HG02623 (cell line): ENCODE data around the gene COL16A1.

Experiments
- ATAC-seq: cut with Tn5 transposase; IDR thresholded peaks from one replicate; pipeline ENCODE4 v1.9.1; 2021; ENCODE audit warnings: moderate library complexity; ENCODE audit not compliant: unreplicated experiment

Gene COL16A1

DNA sequence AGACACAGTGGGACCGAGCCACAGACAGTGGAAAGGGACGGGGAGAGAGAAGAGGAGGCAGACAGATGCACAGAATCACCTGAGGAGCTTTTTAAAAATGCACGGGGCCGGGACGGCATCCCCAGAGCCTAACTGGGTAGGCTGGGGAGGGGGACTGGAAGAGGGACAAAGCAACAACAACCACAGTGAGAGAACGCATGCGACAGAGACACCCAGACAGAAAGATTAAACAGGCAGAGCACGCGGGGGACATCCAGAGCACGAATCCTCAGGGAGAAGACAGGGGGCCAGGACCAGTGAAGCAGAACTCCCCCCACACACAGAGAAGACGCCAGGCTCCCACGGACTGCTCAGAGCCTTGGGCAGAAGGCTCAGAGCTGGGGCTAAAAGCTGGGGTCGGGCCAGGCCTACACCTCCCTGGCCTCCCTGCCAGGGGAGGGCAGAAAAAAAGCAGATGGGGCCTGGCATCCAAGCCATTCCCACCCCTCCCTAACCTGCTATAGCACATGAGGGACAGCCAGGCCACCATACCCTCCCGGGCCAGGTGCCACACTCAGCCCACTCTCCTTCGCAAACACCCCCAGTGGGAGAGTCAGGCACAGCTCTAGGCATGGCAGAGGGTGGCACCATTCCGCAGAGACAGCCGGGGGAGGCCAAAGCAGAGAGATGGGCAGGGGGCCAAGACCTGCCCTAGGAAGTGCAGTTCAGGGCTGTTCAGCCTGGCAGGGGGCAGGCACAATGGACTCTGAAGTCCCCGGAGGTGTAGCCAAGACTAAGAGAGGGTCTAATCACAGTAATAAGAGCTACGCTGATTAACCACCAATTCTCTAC, 29.8 kb upstream of the COL16A1 start:
- no peak for ATAC-seq

DNA sequence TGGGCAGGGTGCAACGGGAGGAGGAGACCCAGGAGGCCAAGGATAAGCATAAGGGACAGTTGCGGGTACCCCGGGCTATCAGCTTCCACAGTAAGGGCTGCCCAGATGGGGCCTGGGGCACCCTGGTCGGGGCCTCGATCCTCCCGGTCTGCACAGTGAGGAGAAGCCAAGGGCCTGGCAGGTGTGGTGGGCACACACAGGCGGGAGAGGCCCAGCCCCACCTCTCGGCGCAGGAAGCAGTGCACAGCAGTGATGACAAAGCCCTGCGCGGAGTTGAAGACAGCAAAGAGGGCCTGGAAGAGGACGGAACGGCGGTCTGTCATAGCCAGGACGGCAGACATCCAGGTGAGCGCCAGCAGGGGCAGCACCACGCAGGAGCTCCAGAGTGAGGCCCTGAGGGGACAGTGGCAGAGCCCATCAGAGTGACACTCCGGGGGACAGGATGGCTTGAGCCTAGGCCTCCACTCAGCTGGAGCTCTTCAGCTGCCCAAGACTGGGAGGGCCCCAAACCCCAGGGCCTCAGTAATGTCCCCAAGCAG, 29.0 kb upstream of the COL16A1 start:
- ATAC-seq: no peak

DNA sequence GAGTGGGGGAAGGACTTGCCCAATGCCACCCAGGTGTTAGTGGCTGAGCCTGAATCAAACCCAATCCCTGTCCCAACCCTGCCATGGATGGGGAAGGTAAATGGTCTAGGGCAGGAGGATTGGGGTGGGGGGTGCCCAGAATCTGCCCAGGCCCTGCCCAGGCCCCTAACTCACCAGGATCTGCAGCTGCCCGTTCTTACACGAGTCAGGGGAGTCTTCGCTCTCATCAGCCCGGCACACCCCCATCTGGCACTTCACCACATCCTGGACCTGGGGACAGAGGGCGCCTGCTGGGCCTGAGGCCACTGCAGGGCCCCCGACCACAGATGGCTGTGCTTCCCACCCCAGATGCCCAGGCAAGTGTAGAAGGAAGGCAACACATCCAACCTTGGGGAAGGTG, 28.5 kb upstream of the COL16A1 start:
- no peak for ATAC-seq

DNA sequence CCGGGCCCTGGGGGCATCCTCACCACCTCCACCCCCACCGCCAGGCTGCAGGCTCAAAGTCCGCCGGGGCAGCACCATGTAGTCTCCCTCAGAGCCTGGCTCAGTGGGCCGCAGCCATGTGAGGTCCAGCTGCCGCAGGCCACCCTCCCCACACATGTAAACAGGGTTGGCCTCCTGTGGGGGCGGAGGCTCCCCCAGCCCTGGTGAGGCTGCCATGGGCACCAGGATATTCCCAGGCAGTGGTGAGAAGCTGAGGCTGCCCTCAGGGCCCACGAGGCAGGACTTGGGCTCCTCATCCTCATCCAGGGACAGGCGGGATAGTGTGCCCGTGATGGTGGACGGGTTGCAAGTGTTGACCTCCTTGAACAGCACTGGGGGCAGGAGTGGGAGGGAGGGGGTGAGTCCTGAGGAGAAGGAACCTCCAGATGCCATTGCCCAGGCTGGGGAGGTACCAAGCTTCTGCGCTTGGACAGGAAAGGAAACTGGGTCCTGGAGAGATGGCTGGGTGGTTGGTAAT, 27.3 kb upstream of the COL16A1 start:
- no peak for ATAC-seq

DNA sequence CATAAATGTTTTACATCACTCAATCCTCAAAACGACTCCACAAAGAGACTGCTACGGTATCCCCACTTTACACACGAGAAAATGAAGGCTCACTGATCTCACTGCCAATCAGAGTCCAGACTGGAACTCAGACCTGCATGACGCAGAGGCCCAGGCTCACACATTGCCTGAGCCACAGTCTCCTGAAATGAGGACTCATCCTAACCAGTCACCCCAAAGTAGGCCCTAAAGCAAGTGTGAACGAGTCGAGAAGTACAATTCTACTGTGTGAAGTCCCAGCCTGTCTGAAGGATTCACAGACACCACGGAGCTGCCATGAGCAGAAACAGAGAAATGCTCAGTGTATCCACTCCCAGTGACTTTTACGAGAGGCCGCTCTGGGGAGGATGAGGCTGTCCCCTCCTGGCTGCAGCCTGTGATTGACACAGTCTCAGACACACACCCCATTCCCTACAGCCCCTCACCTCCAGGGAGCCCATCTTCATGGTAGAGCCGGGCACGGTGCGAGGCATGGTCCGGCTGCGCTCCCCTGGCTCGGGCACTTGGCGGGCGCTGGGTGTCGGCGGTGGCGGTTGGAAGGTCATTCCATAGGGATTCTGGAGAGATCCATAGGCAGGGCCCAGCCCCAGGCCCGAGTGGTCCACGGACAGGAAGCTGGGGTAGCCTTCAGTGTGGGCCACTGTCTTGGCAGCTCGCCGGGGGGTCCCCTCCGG, 26.7 kb upstream of the COL16A1 start:
- no peak for ATAC-seq

DNA sequence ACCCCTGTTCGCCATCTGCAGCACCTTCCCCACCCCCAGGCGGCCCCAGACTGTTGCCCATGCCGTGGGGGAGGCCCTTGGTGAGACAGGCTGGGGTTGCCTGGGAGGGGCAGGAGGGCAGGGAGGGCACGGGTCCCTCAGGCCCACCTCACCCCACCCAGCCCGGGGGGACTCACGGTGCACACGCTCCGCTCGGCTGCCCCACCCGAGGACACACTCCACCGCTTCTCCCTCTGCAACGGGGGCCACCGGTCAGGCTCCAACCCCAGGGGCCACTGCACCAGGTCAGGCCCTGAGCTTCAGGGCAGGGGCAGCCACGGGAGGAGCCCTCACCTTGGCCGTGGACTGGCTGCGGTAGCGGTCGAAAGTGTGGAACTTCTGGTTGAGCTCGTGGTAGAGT, 24.0 kb upstream of the COL16A1 start:
- no peak for ATAC-seq

DNA sequence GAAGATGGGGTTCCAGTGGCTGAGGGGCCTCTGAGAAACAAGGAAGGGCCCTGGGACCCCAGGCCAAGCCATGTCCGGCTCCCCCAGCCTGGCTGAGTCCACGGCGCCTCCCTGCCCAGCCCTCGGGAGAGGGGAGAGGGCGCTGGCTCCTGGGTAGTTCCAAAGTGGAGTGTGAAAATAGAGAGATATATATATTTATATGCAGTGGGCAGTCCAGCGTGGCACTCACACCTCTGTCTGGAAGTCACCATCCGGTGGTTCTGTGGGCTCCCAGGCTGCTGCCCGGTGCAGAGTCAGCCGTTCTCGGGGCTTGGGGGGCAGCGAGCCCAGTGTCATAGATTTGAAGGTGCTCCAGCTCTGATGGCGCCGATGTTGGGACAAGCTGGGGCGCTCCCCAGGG, 23.4 kb upstream of the COL16A1 start:
- ATAC-seq: no peak

DNA sequence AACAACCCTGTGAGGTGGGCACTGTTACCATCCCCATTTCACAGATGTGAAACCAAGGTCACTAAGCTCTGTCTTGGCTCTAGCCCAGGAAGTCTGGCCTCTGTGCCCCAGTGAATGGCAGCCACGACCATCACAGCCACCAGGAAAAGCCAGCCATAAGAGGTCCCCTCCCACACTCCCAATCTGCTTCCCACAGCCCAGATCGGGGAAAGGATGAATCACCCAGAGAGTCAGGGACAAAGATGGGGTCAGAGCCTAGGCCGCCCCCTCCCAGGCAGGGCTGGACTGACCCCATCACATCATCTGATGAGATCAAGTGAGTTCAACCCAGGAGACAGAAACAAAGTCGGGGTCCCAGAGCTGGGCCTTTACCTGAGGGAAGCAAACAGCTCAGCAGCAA, 22.9 kb upstream of the COL16A1 start:
- no peak for ATAC-seq

DNA sequence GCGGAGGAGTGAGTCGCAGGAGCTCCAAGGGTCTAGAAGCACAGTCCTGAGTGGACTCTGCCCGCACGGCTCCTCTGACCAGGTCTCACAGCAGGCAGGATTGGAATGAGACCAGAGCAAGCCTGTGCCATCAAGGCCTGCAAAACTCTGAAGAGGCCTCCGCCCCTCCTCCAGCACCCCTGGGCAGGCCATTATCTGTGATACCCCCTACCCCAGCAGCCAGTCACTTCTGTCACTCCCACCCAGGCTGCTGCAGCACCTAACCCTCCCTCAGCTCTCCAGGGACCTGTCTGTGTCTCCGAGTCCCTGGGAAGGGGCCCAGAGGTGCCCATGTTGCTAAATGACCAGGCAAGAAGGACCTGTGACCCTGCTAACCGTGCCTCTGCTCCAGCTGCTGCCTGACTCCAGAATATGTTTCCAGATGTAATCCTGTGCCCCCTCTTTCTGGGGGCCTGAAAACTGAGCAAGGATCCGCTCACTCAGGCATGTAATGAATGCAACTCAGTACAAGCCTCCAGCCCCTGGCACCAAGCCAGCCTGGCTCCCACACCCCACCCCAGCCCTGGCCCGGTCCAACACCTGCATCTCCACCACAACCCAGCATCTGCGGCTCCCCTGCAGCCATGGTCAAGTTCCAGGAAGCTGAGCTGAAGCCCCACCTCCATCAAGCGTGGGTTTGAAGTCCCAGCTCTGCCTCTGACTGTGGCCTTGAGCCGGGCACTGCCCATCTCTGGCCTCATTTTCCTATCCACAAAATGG, 22.1 kb upstream of the COL16A1 start:
- no peak for ATAC-seq

DNA sequence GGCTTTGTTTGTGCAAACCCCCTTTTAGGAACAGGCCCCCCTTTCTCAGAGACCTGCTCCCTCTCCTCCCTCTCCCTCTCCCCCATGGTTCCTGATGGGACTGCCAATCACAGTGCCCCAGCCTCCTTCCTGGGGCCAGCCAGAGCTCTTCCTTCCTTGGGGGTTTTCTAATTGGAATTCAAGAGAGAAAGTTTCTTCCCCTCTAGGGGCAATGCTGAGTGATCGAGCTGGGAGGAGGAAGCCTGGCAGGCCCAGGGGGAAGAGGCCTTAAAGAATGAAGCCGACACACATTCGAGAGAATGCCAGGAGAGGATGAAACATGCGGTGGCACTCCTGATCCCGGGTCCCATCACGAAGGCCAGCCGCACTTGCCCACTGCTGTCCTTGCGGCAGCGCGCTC, 21.3 kb upstream of the COL16A1 start:
- ATAC-seq: no peak

DNA sequence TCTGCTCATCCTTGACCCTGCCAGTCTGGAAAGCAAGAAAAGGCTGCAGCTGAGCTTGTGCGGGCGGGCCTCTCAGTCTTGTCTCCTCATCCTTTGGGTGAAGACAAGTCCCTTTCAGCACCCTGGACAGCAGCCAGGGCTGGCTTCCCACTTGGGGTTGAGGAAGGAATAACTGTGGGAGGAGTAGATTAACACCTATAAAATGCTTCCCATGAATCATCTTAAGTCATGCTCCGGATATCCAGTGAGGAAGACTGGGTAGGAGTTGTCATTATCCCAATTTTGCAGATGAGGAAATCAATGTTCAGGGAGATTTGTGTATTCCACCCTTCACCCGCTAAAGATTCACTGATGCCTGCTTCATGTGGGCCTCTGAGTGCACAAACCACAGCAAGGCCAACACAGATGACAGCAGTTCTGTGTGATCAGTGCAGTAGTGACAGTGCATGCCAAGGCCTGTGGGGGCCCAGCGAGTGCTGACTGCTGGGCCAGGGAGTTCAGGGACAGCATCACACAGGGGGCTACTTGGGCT, 20.1 kb upstream of the COL16A1 start:
- no peak for ATAC-seq

DNA sequence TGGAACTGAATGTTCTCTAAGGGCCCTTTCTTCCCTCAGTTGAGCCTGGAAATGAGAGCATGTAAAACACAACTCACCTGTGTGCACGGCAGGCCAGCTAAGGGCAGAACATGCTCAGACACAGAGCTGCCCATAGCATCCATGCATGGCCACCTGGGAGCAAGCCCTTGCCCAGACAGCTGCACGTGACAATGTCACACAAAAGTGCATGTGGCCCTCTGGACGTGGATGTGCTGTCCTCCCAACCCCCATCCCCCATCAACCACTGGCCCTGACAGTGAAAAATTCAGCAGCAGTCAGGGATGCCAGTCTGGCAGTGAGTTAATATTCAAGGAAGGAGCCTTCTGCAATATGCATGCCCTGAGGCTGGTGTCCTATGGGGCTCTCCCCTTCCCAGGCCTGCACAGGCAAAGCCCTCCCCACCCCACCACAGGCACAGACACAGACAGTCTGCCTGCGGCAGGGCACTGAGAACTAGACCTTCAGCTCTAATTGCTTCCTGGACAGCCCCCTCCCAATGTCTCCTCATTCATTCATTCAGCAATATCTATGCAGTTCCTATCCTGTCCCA, 14.6 kb upstream of the COL16A1 start:
- no peak for ATAC-seq

DNA sequence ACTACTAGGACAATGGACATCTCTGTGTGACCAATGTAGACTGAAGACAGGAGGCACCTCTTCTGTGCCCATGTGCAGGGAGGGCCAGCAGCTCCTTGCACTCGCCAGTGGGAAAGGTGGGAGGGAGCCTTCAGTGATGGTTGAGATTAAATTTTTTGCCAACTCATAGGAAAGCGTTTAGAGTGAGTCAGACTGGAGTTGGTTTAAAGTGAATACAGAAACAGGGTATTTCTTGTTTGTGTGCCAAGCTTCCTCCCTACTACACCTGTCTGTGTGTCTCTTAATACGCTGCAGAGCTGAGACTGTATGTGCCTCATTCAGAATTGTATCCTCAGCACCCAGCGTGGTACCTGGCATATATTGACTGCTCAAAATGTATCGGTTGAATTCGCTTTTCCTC, 13.5 kb upstream of the COL16A1 start:
- no peak for ATAC-seq

DNA sequence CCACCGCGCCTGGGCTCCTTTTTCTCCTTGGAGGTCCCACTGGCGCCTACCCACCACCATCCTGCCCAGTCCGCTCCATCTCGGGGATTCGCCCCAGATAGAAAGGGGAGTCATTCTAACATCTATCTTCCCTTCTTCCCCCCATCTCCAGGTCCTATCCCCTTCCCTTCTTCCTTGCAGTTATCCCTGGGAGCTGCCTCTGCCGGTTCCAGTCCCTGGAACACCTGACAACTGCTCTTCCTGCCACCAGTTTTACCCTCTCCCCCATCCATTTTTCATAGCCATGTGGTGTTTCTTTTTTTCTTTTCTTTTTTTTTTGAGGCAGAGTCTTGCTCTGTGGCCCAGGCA, 12.0 kb upstream of the COL16A1 start:
- ATAC-seq: no peak

DNA sequence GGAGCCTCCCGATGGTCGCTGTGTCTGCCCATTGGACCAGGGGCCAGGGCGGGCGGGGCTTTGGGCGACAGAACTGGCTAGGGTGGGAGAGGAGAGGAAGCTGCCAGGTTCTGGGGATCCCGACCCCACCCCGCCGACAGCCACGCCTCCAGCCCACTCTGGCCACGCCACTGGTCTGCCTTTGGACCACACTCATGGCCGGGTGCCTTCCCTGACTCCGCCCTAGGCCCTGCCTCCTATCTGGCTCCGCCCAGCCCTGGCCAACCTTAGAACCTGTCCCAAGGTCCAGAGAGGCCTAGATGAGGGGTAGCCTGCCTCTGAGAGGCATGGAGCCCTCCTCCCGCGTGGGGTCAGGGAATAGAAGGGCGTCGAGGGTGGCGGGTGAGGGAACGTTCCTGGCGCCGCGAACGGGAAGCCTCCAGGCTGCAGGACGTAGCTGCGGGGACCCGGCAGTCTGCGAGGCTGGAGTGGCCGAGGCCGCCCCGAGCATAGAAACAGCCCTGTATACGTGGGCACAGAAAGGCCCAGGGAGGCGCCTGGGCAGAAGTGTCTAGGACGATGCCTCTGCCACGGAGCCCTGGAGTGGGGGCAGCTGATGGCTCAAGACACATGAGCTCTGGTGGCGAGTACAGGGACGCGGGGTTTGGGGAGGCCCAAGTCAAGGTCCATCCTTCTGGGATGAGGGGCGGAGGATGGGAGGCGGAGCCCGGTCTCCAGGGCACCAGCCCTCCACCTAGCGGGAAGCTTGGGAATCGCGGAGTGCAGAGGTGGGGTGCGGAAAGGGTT, 11.5 kb upstream of the COL16A1 start:
- ATAC-seq: no peak

DNA sequence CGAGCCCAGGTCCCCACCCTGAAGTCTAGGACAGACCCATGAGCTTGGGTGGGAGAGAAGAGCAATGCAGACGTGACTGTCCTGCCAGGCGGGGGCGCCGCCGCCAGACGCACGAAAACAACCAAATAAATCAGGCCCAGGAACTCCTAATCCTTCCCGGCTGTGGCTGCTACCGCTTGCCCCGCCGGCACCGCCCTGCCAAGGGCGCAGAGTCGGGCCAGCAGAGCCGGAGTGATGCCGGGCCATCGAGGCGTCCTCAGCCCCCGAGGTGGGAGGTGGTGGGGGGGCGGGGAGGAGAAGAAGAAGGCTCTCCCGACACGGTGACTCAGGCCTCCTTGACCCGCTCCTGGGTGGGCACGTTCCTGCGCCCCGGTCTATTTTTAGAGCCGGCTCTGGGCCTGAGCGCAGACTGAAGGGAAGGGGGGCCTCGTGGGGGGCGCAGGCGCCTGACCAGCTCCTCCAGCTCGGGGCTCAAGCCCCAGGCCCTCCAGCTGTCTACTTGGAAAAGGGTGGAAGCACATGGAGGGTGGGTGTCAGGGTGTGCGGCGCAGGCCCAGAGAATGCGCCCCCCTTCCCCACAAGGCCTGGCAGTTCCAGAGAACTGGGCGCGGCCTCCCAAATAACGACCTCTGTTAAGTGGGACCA, 10.7 kb upstream of the COL16A1 start:
- no peak for ATAC-seq

DNA sequence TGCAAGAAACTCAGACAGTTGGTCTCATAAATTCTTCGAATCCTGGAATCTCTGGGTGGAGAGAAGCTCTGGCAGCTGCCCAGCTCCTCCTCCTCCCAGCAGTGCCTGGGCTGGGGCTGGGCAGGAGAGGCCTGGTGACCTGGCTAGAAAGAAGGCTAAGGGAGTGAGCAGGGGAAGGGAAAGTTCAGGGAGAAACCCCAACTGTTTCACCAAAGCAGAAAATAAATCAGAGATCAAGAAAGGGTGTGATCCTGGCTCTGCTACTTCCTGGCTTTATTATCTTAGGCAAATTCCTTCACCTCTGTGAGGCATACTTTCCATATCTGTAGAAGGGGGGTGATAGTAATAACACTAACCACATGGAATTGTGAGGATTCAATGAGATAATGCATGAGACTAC, 8.8 kb upstream of the COL16A1 start:
- no peak for ATAC-seq

DNA sequence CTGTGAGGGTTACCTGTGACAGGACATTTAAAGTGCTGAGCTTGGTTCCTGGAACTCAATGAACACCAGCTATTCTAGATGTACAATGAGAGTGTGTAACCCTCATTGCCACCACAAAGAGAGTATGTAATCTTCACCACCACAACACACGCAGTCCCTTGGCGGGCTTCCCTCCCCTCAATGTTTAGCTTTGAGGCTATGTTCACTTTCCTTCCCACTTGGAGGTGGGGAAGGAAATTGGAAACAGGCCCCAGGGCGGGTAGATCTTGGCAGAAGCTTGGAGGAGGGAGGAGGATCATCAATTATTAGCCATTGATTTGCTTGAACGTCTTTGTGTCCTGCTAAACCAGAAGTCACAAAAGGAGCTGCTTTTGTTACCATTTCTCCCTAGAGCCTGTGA, 8.3 kb upstream of the COL16A1 start:
- ATAC-seq: no peak

DNA sequence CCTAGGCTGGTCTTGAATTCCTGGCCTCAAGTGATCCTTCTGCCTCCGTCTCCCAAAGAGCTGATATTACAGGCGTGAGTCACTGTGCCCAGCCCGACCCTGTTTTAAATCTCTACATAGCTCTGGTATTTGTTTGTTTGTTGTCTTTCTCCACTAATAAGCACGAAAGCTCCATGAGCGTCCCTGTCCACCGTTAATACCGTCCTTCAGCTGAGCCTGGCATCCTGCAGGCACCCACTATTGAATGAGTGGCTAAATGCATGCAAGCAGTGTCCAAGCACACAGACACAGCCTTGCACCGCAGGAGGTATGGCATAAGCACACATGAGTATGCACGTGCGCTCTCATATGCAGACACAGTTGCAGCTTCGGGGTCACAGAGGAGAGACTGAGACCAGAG, 4.5 kb upstream of the COL16A1 start:
- ATAC-seq: no peak

DNA sequence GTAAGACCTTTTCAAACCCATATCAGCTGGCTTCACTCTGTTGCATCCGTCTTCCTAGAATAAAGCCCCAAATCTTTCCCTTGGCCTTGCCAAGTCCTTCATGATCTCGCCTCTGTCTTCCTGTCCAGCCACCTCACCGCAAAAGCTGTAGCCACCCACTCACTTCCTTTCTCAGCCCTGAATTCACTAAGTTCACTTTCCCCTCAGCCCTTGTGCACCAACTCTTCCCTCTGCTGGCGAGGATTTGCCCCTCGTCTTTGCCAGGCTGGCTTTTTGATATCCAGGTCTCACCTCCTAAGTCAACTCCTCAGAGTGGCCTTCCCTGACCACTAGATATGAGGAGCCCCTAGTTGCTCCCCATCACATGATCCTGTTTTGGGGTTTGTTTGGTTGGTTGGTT, 3.9 kb upstream of the COL16A1 start:
- ATAC-seq: no peak
